ENCODE data around the gene AP1M1.
"Not testable (repeated sequence)": the region's sequence is repeated elsewhere in the genome, so short reads cannot be mapped to it uniquely, and the experiment has no call there.

AP1M1 gene

GRCh38 chr19:16263141-16263761 is 65.5 kb downstream of the AP1M1 start:
- no peaks in the 10 kb centered on the region for H3K36me3 ChIP-seq (ENCODE audit: insufficient read depth, low read length)
- no peak overlapping the region for H3K9ac ChIP-seq (ENCODE audit: low read depth, low read length)
- no peaks in the 10 kb centered on the region for H3K4me1 ChIP-seq (ENCODE audit: insufficient read depth, low read length)
- no peaks in the 10 kb centered on the region for H3K9me3 ChIP-seq (ENCODE audit: control insufficient read depth, insufficient read depth, low read length)

- H3K4me1 ChIP-seq (ENCODE audit: insufficient read depth, low read length): no peaks in the 10 kb centered on the region
- H3K36me3 ChIP-seq (ENCODE audit: insufficient read depth, low read length): no peaks in the 10 kb centered on the region
- no peaks in the 10 kb centered on the region for H3K9me3 ChIP-seq (ENCODE audit: control insufficient read depth, insufficient read depth, low read length)
- no peak overlapping the region for H3K9ac ChIP-seq (ENCODE audit: low read depth, low read length)
Observed at GRCh38 chr19:16265205-16265604, 67.5 kb downstream of the AP1M1 start.

GRCh38 chr19:16265890-16266585 is 68.3 kb downstream of the AP1M1 start:
- H3K4me1 ChIP-seq (ENCODE audit: insufficient read depth, low read length): no peaks in the 10 kb centered on the region
- H3K9ac ChIP-seq (ENCODE audit: low read depth, low read length): no peak overlapping the region
- H3K9me3 ChIP-seq (ENCODE audit: control insufficient read depth, insufficient read depth, low read length): no peaks in the 10 kb centered on the region
- H3K36me3 ChIP-seq (ENCODE audit: insufficient read depth, low read length): no peaks in the 10 kb centered on the region

- Histone ChIP-seq H3K9me3 (ENCODE audit: control insufficient read depth, insufficient read depth, low read length) (no peaks in the 10 kb centered on the region), H3K9ac (ENCODE audit: low read depth, low read length) (no peak overlapping the region), H3K4me1 (ENCODE audit: insufficient read depth, low read length) (no peaks in the 10 kb centered on the region), H3K36me3 (ENCODE audit: insufficient read depth, low read length) (no peaks in the 10 kb centered on the region)
Observed at GRCh38 chr19:16266586-16266942, 68.9 kb downstream of the AP1M1 start.

- Histone ChIP-seq H3K9me3 (ENCODE audit: control insufficient read depth, insufficient read depth, low read length) (no peaks in the 10 kb centered on the region), H3K36me3 (ENCODE audit: insufficient read depth, low read length) (no peaks in the 10 kb centered on the region), H3K9ac (ENCODE audit: low read depth, low read length) (no peak overlapping the region), H3K4me1 (ENCODE audit: insufficient read depth, low read length) (no peaks in the 10 kb centered on the region; the same call in 1 of the 2 replicates)
Observed at GRCh38 chr19:16268676-16269319, 71.1 kb downstream of the AP1M1 start.

GRCh38 chr19:16272945-16273344 is 75.2 kb downstream of the AP1M1 start:
- H3K9me3 ChIP-seq (ENCODE audit: control insufficient read depth, insufficient read depth, low read length): no peaks in the 10 kb centered on the region
- no peaks in the 10 kb centered on the region; the same call in 1 of the 2 replicates for H3K4me1 ChIP-seq (ENCODE audit: insufficient read depth, low read length)
- no peaks in the 10 kb centered on the region for H3K36me3 ChIP-seq (ENCODE audit: insufficient read depth, low read length)
- no peak overlapping the region for H3K9ac ChIP-seq (ENCODE audit: low read depth, low read length)

- no peaks in the 10 kb centered on the region for H3K36me3 ChIP-seq (ENCODE audit: insufficient read depth, low read length)
- no peaks in the 10 kb centered on the region for H3K9me3 ChIP-seq (ENCODE audit: control insufficient read depth, insufficient read depth, low read length)
- no peaks in the 10 kb centered on the region; the same call in 1 of the 2 replicates for H3K4me1 ChIP-seq (ENCODE audit: insufficient read depth, low read length)
- H3K9ac ChIP-seq (ENCODE audit: low read depth, low read length): no peak overlapping the region
Observed at GRCh38 chr19:16274447-16274846, 76.7 kb downstream of the AP1M1 start.

- no peak overlapping the region for H3K9ac ChIP-seq (ENCODE audit: low read depth, low read length)
Observed at GRCh38 chr19:16280306-16280705, 82.6 kb downstream of the AP1M1 start.

GRCh38 chr19:16281743-16282142 is 84.0 kb downstream of the AP1M1 start:
- Histone ChIP-seq H3K9ac (ENCODE audit: low read depth, low read length) (no peak overlapping the region), H3K4me1 (ENCODE audit: insufficient read depth, low read length) (no peaks in the 10 kb centered on the region; the same call in 1 of the 2 replicates), H3K9me3 (ENCODE audit: control insufficient read depth, insufficient read depth, low read length) (no peaks in the 10 kb centered on the region), H3K36me3 (ENCODE audit: insufficient read depth, low read length) (no peaks in the 10 kb centered on the region)

More at GRCh38 chr19:16280306-16280705, 82.6 kb downstream of the AP1M1 start:
- no peaks in the 10 kb centered on the region; the same call in 1 of the 2 replicates for H3K4me1 ChIP-seq (ENCODE audit: insufficient read depth, low read length)
- H3K9me3 ChIP-seq (ENCODE audit: control insufficient read depth, insufficient read depth, low read length): no peaks in the 10 kb centered on the region
- H3K36me3 ChIP-seq (ENCODE audit: insufficient read depth, low read length): no peaks in the 10 kb centered on the region

GRCh38 chr19:16283210-16284061 is 85.7 kb downstream of the AP1M1 start:
- no peak overlapping the region for H3K9ac ChIP-seq (ENCODE audit: low read depth, low read length)
- no peaks in the 10 kb centered on the region; the same call in 1 of the 2 replicates for H3K4me1 ChIP-seq (ENCODE audit: insufficient read depth, low read length)
- no peaks in the 10 kb centered on the region for H3K9me3 ChIP-seq (ENCODE audit: control insufficient read depth, insufficient read depth, low read length)
- H3K36me3 ChIP-seq (ENCODE audit: insufficient read depth, low read length): no peaks in the 10 kb centered on the region

GRCh38 chr19:16284505-16284904 is 86.8 kb downstream of the AP1M1 start:
- Histone ChIP-seq H3K4me1 (ENCODE audit: insufficient read depth, low read length) (no peaks in the 10 kb centered on the region; the same call in 1 of the 2 replicates), H3K9ac (ENCODE audit: low read depth, low read length) (no peak overlapping the region), H3K9me3 (ENCODE audit: control insufficient read depth, insufficient read depth, low read length) (no peaks in the 10 kb centered on the region)

GRCh38 chr19:16285079-16285478 is 87.4 kb downstream of the AP1M1 start:
- H3K4me1 ChIP-seq (ENCODE audit: insufficient read depth, low read length); H3K36me3 ChIP-seq (ENCODE audit: insufficient read depth, low read length); H3K9ac ChIP-seq (ENCODE audit: low read depth, low read length); H3K9me3 ChIP-seq (ENCODE audit: control insufficient read depth, insufficient read depth, low read length): not testable (repeated sequence)

More at GRCh38 chr19:16284505-16284904, 86.8 kb downstream of the AP1M1 start:
- no peaks in the 10 kb centered on the region for H3K36me3 ChIP-seq (ENCODE audit: insufficient read depth, low read length)

GRCh38 chr19:16285769-16286498 is 88.2 kb downstream of the AP1M1 start:
- Histone ChIP-seq H3K36me3 (ENCODE audit: insufficient read depth, low read length) (no peaks in the 10 kb centered on the region), H3K9me3 (ENCODE audit: control insufficient read depth, insufficient read depth, low read length) (no peaks in the 10 kb centered on the region), H3K4me1 (ENCODE audit: insufficient read depth, low read length) (no peaks in the 10 kb centered on the region; the same call in 1 of the 2 replicates), H3K9ac (ENCODE audit: low read depth, low read length) (no peak overlapping the region)

All from ES-I3 (cell line).